CD4-positive, CD25-positive, alpha-beta regulatory T cell (primary cell): ENCODE measurements around the gene IGFN1. TPM values are rescaled to one million over a fixed set of nuclear protein-coding genes. Genes with fewer than 3 reads are reported as not detected.

Experiments used
- ATAC-seq, 2 donors: fragments of 150-1000 bp; cut with Tn5 transposase; one replicate each; pipeline ENCODE4 v1.10.0; 2021; ENCODE audit warnings: low read depth in 2 of 2, moderate number of reproducible peaks in 2 of 2, moderate library complexity in 1 of 2
- DNase-seq, 3 donors: peaks; one replicate each; pipeline versions ENCODE4 v3.0.0 to v3.0.0-alpha.2; 2012 to 2022; ENCODE audit warnings: mixed read lengths in 1 of 3
- H3K27ac ChIP-seq: one replicate; pipeline ENCODE4 v1.7.0; 2013; ENCODE audit warnings: mild to moderate bottlenecking, low read length; ENCODE audit not compliant: insufficient read depth, poor library complexity, severe bottlenecking
- H3K27me3 ChIP-seq: one replicate; pipeline ENCODE4 v1.7.0; 2013; ENCODE audit warnings: low read length; ENCODE audit not compliant: control insufficient read depth, insufficient read depth
- H3K36me3 ChIP-seq: one replicate; pipeline ENCODE4 v1.7.0; 2013; ENCODE audit warnings: mild to moderate bottlenecking, low read length, moderate library complexity; ENCODE audit not compliant: control insufficient read depth, insufficient read depth
- H3K4me1 ChIP-seq: 2 replicates; pipeline ENCODE4 v1.7.0; 2013; ENCODE audit warnings: mild to moderate bottlenecking, low read length; ENCODE audit not compliant: insufficient read depth, control insufficient read depth, poor library complexity, severe bottlenecking
- H3K4me3 ChIP-seq: one replicate; pipeline ENCODE4 v1.7.0; 2013; ENCODE audit warnings: low read depth, mild to moderate bottlenecking, low read length, moderate library complexity
- H3K9me3 ChIP-seq, 2 experiments: 1 replicate in 1 of 2; 2 replicates in 1 of 2; pipeline ENCODE4 v1.7.0; 2013; ENCODE audit warnings: low read length in 2 of 2, mild to moderate bottlenecking in 1 of 2, moderate library complexity in 1 of 2; ENCODE audit not compliant: control insufficient read depth in 2 of 2
- H3K27ac Mint-ChIP-seq, 3 donors: one replicate each; pipeline ENCODE4 v1.8.0; 2020 to 2022; ENCODE audit warnings: mild to moderate bottlenecking in 3 of 3, mixed read lengths in 3 of 3, moderate library complexity in 2 of 3
- H3K27me3 Mint-ChIP-seq: one replicate; pipeline ENCODE4 v1.8.0; 2022; ENCODE audit warnings: mild to moderate bottlenecking, mixed read lengths
- H3K36me3 Mint-ChIP-seq: one replicate; pipeline ENCODE4 v1.8.0; 2020; ENCODE audit warnings: mixed read lengths
- H3K4me1 Mint-ChIP-seq, 4 donors: one replicate each; pipeline ENCODE4 v1.8.0; 2020 to 2022; ENCODE audit warnings: mixed read lengths in 4 of 4, mild to moderate bottlenecking in 1 of 4
- H3K4me3 Mint-ChIP-seq, 4 donors: one replicate each; pipeline ENCODE4 v1.8.0; 2020 to 2022; ENCODE audit warnings: mild to moderate bottlenecking in 4 of 4, mixed read lengths in 4 of 4, moderate library complexity in 3 of 4
- H3K9me3 Mint-ChIP-seq, 7 donors: one replicate each; pipeline ENCODE4 v1.8.0; 2020 to 2022; ENCODE audit warnings: mixed read lengths in 7 of 7, mild to moderate bottlenecking in 3 of 7, moderate library complexity in 2 of 7
- polyA plus RNA-seq, 4 donors: library from polyadenylated mRNA; unstranded; fragments of 300-500 nt; fragmentation: Illumina TruSeq; gene quantifications; one replicate each; pipeline ENCODE4 v1.2.3, GENCODE V29; 2021
- total RNA-seq: library from RNA; stranded (reverse); gene quantifications from one replicate; pipeline ENCODE4 v1.2.3, GENCODE V29; 2022

Gene IGFN1
- total and polyA plus RNA-seq, 5 donors from 2014 or later = not detected

DNA sequence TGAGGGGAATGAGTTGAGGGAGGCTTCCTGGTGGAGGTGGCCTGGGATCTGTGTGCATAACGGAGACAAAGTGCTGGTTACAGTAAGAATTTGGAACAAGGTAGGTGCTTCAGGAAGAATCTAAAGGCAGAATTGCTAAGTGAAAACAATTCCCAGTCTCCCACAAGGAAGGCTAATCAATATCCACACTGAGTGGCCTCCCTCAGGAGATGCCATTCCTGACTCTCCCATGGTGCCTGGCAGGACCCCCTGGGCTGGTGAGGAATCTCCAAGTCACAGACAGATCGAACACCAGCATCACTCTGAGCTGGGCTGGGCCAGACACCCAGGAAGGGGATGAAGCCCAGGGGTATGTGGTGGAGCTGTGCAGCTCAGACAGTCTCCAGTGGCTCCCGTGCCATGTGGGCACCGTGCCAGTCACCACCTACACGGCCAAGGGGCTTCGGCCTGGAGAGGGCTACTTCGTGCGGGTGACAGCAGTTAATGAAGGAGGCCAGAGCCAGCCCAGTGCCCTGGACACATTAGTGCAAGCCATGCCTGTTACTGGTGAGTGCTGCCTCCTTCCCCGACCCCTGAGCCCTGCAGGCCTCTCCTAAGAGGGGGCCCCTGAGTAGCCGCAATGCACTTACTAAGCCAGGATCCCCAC lies 30.7 kb downstream of the IGFN1 start:
- Histone ChIP-seq H3K36me3 (no peaks in the 10 kb centered on the region), H3K4me1 (no peaks in the 10 kb centered on the region), H3K27ac (no peak overlapping the region), H3K4me3 (no peak overlapping the region), H3K27me3 (no peaks in the 10 kb centered on the region), H3K9me3 (no peaks in the 10 kb centered on the region)
- no peak overlapping the region for H3K4me3 Mint-ChIP-seq
- peaks cover 0 to 4% (median 0%) of the 10 kb centered on the region in 4 donors for H3K4me1 Mint-ChIP-seq
- no peak overlapping the region for H3K27ac Mint-ChIP-seq
- DNase-seq (no peak), ATAC-seq (no peak)
- H3K36me3 Mint-ChIP-seq = no peaks in the 10 kb centered on the region
- no peaks in the 10 kb centered on the region for H3K9me3 Mint-ChIP-seq
- H3K27me3 Mint-ChIP-seq = peaks cover 7% of the 10 kb centered on the region

DNA sequence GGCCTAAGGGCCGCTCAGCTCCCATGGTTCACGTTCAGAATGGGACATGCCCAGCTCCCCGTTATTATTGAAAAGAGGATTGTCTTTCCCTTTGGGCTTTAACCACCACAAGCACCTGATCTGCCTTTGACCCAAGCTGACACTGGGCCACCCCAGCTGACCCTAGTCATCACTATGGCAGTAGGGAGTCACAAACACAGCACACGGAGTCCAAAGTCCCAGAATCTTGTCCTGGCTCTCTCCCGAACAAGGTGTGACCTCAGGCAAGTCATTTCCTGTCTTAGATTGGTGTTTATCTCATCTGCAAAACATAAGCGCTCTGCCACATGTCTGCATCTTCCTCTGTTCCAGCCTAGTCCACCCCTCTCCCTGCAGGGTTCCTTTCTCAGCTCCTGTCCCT lies 31.5 kb downstream of the IGFN1 start:
- Mint-ChIP-seq H3K9me3 (no peaks in the 10 kb centered on the region), H3K27ac (no peak overlapping the region), H3K36me3 (no peaks in the 10 kb centered on the region), H3K4me1 (peaks cover 0 to 4% (median 0%) of the 10 kb centered on the region in 4 donors), H3K27me3 (peaks cover 11% of the 10 kb centered on the region), H3K4me3 (no peak overlapping the region)
- no peak for DNase-seq
- no peaks in the 10 kb centered on the region for H3K27me3 ChIP-seq
- H3K9me3 ChIP-seq = no peaks in the 10 kb centered on the region
- no peak for ATAC-seq
- H3K4me1 ChIP-seq = no peaks in the 10 kb centered on the region
- H3K27ac ChIP-seq = no peak overlapping the region
- H3K4me3 ChIP-seq = no peak overlapping the region
- no peaks in the 10 kb centered on the region for H3K36me3 ChIP-seq

DNA sequence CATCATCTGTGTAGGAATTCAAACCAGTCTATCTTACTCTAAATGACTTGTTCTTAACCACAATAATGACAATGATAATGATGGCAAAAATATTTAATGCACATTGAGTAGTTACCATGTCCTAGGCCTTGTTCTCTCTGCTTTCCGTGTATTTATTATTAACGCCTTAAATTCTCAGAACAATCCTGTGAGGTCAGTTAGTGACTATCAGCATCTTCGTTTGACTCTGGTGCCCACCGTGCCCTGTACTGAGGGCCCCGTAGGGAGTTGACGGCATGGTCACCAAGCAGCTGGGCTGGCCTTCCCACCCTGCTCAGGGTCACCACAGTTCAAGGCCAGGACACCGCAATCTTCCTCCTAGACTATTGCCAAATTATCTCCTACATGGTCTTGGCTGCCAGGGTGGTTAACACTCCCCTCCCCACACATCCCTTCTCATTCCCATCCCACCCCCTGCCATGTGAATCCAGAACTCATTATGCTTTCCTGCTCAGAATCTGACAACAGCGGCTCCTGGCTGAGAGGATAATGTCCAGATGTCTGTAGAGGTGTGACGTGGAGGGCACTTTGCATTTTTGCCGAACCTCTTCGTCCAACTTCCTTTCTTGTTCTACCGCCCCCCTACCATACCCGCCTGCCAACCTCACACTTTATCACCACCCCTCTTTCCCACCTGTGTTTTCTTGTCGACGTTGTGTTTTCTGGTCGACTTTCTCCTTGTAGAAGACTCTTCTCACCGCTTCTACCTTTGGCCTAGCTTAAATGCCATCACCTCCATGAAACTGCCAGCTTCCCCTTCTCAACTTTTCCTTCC lies 33.4 kb downstream of the IGFN1 start:
- no peaks in the 10 kb centered on the region for H3K36me3 Mint-ChIP-seq
- Histone ChIP-seq H3K27ac (no peak overlapping the region), H3K9me3 (no peaks in the 10 kb centered on the region), H3K4me1 (no peaks in the 10 kb centered on the region), H3K4me3 (no peak overlapping the region), H3K27me3 (no peaks in the 10 kb centered on the region), H3K36me3 (no peaks in the 10 kb centered on the region)
- H3K9me3 Mint-ChIP-seq = no peaks in the 10 kb centered on the region
- peaks cover 0 to 4% (median 0%) of the 10 kb centered on the region in 4 donors for H3K4me1 Mint-ChIP-seq
- ATAC-seq = no peak
- DNase-seq = no peak
- H3K4me3 Mint-ChIP-seq = no peak overlapping the region
- peaks cover 23% of the 10 kb centered on the region for H3K27me3 Mint-ChIP-seq
- H3K27ac Mint-ChIP-seq = no peak overlapping the region

DNA sequence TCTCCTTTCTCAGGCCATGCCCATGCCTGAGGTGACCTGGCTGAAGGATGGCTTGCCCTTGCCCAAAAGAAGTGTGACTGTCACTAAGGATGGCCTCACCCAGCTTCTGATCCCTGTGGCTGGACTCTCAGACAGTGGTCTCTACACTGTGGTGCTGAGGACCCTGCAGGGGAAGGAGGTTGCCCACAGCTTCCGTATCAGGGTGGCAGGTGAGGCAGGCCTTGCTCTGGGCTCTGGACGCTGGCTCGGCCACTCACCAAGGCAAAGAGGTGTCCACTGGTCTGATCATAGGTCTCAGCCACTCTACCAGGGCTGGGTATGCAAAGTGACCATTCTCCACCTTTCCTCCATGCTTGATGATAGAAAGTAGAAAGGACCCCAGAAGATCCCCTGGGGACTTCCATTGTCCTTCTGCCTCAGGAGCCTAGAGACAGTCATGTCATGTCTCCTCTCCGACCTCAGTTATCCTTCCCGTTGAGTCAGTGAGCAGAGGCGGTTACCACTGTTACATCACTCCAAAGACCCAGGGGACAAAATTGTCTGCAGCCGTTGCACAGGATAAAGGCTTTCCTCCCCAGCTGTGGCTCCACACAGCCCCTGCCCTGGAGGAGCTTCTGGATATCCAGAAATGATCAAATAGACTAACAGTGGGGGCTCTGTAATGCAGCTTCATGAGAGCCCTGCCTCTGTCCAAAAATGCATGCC lies 34.2 kb downstream of the IGFN1 start:
- no peak overlapping the region for H3K4me3 Mint-ChIP-seq
- H3K9me3 ChIP-seq = no peaks in the 10 kb centered on the region
- no peaks in the 10 kb centered on the region for H3K9me3 Mint-ChIP-seq
- H3K27ac Mint-ChIP-seq = no peak overlapping the region
- no peaks in the 10 kb centered on the region for H3K4me1 ChIP-seq
- H3K27me3 Mint-ChIP-seq = peaks cover 26% of the 10 kb centered on the region
- no peaks in the 10 kb centered on the region for H3K36me3 ChIP-seq
- no peak overlapping the region for H3K4me3 ChIP-seq
- no peaks in the 10 kb centered on the region for H3K27me3 ChIP-seq
- no peak for ATAC-seq
- no peak for DNase-seq
- H3K4me1 Mint-ChIP-seq = peaks cover 0 to 4% (median 0%) of the 10 kb centered on the region in 4 donors
- no peaks in the 10 kb centered on the region for H3K36me3 Mint-ChIP-seq
- no peak overlapping the region for H3K27ac ChIP-seq

DNA sequence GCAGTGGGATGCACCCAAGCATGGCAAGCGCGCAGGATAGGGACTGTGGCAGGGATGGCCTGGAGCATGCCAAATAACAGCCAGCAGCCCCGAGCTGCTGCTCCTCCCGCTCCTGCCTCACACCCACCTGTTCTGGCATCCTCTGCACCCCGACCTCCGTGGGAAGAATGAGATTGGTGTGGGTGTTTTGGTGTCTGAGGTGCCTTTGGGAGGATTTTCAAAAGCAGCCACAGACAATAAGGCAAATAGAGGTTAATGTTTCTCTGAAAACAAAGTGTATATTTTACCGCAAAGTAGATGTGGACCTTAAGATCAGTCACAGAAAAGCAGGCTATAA lies 35.5 kb downstream of the IGFN1 start:
- Histone ChIP-seq H3K4me3 (no peak overlapping the region), H3K36me3 (no peaks in the 10 kb centered on the region), H3K9me3 (no peaks in the 10 kb centered on the region), H3K27ac (no peak overlapping the region), H3K4me1 (no peaks in the 10 kb centered on the region), H3K27me3 (peaks cover 5% of the 10 kb centered on the region)
- Mint-ChIP-seq H3K36me3 (no peaks in the 10 kb centered on the region), H3K4me1 (no peaks in the 10 kb centered on the region), H3K27ac (no peak overlapping the region), H3K27me3 (peaks cover 28% of the 10 kb centered on the region), H3K4me3 (no peak overlapping the region), H3K9me3 (peaks cover 0 to 3% (median 0%) of the 10 kb centered on the region in 7 donors)
- ATAC-seq = no peak
- DNase-seq = no peak

DNA sequence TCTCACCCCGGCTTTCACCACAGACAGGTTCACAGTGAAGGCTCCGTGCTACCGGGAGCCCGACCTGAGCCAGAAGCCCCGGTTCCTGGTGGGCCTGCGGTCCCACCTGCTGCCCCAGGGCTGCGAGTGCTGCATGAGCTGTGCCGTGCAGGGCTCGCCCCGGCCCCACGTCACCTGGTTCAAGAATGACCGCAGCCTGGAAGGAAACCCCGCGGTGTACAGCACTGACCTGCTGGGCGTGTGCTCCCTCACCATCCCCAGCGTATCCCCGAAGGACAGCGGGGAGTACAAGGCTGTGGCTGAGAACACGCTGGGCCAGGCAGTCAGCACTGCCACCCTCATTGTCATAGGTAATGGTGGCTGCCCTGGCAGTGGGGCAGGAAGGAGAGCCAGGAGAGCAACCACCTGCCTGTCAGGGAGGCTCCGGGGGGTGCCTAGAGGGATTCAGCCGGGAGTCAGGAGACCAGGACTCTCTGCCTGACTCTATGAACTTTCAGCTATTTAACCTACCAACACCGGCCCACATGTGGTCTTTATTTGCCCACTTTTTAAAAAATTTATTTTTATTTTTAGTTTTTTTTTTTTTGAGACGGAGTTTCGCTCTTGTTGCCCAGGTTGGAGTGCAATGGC lies 36.4 kb downstream of the IGFN1 start:
- Histone ChIP-seq H3K9me3 (no peaks in the 10 kb centered on the region), H3K4me3 (no peak overlapping the region), H3K36me3 (no peaks in the 10 kb centered on the region), H3K27me3 (peaks cover 5% of the 10 kb centered on the region), H3K27ac (no peak overlapping the region), H3K4me1 (no peaks in the 10 kb centered on the region)
- Mint-ChIP-seq H3K27ac (no peak overlapping the region), H3K9me3 (peaks cover 0 to 6% (median 0%) of the 10 kb centered on the region in 7 donors), H3K27me3 (peaks cover 30% of the 10 kb centered on the region), H3K4me1 (no peaks in the 10 kb centered on the region), H3K36me3 (no peaks in the 10 kb centered on the region), H3K4me3 (no peak overlapping the region)
- ATAC-seq = no peak
- DNase-seq = no peak

DNA sequence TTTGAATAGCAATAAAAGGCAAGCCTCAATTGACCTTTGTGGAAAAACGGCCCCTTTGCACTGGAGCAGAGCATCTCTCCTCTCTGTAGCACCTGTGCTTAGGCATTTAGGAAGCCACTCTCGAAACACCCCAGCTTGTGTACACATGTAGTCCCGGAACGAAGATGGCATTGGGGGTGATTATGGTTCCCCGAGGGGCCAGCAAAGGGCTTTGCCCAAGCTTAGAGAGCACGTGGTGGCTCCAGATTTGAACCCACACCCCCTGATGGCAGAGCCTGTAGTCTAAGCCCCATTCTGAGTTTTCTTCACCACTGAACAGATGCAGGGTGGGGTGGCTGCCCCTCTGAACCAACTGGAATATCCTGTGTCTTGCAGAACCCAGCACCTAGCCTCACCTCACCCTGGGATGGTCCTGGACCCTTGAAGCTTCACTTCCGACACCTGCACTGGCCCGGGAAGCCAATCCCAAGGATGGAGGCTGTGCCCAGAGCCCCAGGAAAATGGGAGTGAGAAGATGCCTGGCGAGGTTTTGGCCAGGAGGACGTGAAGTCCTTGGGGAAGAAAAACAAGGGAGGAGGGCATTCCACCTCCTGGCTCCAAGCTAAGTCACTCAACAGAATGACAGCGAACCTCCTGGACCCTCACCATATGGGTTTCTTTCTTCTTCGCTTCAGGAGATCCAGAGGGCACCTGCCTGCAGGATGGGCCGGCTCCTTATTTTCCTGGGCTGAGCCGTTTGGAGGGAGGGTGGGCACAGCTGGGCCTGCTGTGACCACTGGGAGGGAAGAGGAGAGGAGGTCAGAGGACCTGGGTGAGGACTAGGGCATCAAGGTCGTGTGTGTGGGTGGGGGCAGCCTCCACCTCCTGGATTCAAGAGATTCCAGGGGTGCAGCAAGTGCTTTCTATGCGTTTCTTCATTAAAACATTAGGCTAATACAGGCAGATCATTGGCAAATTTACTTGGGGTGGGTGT lies 37.7 kb downstream of the IGFN1 start:
- H3K27me3 Mint-ChIP-seq = peaks cover 38% of the 10 kb centered on the region
- H3K27ac ChIP-seq = no peak overlapping the region
- DNase-seq (no peak), ATAC-seq (no peak)
- peaks cover 5% of the 10 kb centered on the region for H3K27me3 ChIP-seq
- no peak overlapping the region for H3K4me3 Mint-ChIP-seq
- no peaks in the 10 kb centered on the region for H3K36me3 Mint-ChIP-seq
- no peaks in the 10 kb centered on the region for H3K4me1 Mint-ChIP-seq
- no peak overlapping the region for H3K27ac Mint-ChIP-seq
- H3K36me3 ChIP-seq = no peaks in the 10 kb centered on the region
- H3K4me1 ChIP-seq = no peaks in the 10 kb centered on the region
- H3K9me3 ChIP-seq = no peaks in the 10 kb centered on the region
- H3K4me3 ChIP-seq = no peak overlapping the region
- peaks cover 0 to 11% (median 0%) of the 10 kb centered on the region in 7 donors for H3K9me3 Mint-ChIP-seq
